Esophagus muscularis mucosa (tissue), 3 donors: Measurements from ENCODE around the gene SOWAHA.

Experiments used
- CTCF ChIP-seq, 3 experiments: fragments of 200-600 bp in 2 of 3; fragments of 450-650 bp in 1 of 3; sonication (generic) in 2 of 3; IDR thresholded peaks; one replicate each; pipeline ENCODE4 v1.5.1; 2017 to 2019; ENCODE audit warnings: antibody characterized with exemption in 3 of 3, mild to moderate bottlenecking in 2 of 3, moderate library complexity in 1 of 3
- POLR2AphosphoS5 ChIP-seq, 2 donors: sonication (generic); formaldehyde crosslinking; IDR thresholded peaks; one replicate each; pipeline ENCODE4 v1.6.1; 2017; ENCODE audit warnings: antibody characterized with exemption in 2 of 2

- TF ChIP-seq POLR2AphosphoS5 (IDR thresholded peaks at IDR 0.05) (no peak), CTCF (IDR thresholded peaks at IDR 0.05) (no peak)
Measured at GRCh38 chr5:132834057-132834456, 21.0 kb downstream of the SOWAHA start.
